H1 (cell line): ENCODE measurements around the gene ADGRA3. TPM values are rescaled to one million over a fixed set of nuclear protein-coding genes. Genes with fewer than 3 reads are reported as not detected.

ENCODE experiments used
- CEBPB ChIP-seq: IDR thresholded peaks from 2 replicates; pipeline ENCODE4 v1.6.1; 2012; ENCODE audit warnings: low read depth, low read length
- CHD7 ChIP-seq: fragments of 300-600 bp; sonication (generic); IDR thresholded peaks from 2 replicates; pipeline ENCODE4 v1.7.1; 2012; ENCODE audit warnings: low read length, moderate library complexity, mild to moderate bottlenecking, inconsistent platforms; ENCODE audit not compliant: insufficient replicate concordance
- EGR1 ChIP-seq: IDR thresholded peaks from 2 replicates; pipeline ENCODE4 v1.6.1; 2011; ENCODE audit warnings: low read depth, low read length, borderline replicate concordance
- EP300 ChIP-seq, 2 experiments: IDR thresholded peaks; 1 replicate in 1 of 2; 2 replicates in 1 of 2; pipeline ENCODE4 v1.6.1; 2011 to 2012; ENCODE audit warnings: low read depth in 2 of 2, low read length in 2 of 2, mild to moderate bottlenecking in 2 of 2, borderline replicate concordance in 1 of 2, inconsistent platforms in 1 of 2, moderate library complexity in 1 of 2
- FOSL1 ChIP-seq: IDR thresholded peaks from 2 replicates; pipeline ENCODE4 v1.6.1; 2011; ENCODE audit warnings: mild to moderate bottlenecking, low read depth, low read length, moderate library complexity; ENCODE audit not compliant: insufficient read depth
- HDAC2 ChIP-seq, 2 experiments: fragments of 300-600 bp in 1 of 2; sonication (generic) in 1 of 2; IDR thresholded peaks; 2 replicates each; pipeline ENCODE4 v1.6.1; 2011 to 2012; ENCODE audit warnings: low read depth in 2 of 2, low read length in 2 of 2, mild to moderate bottlenecking in 2 of 2, moderate library complexity in 2 of 2, borderline replicate concordance in 1 of 2, inconsistent platforms in 1 of 2
- NRF1 ChIP-seq: IDR thresholded peaks from 2 replicates; pipeline ENCODE4 v1.6.1; 2011; ENCODE audit warnings: mild to moderate bottlenecking, low read depth, low read length, improper control_type of control experiment
- SP2 ChIP-seq: IDR thresholded peaks from 2 replicates; pipeline ENCODE4 v1.6.1; 2012; ENCODE audit warnings: mild to moderate bottlenecking, low read length, inconsistent platforms
- SP4 ChIP-seq: IDR thresholded peaks from 2 replicates; pipeline ENCODE4 v1.6.1; 2012; ENCODE audit warnings: low read length, inconsistent platforms
- TCF12 ChIP-seq: IDR thresholded peaks from 2 replicates; pipeline ENCODE4 v1.6.1; 2011; ENCODE audit warnings: low read depth, mild to moderate bottlenecking, low read length
- YY1 ChIP-seq: IDR thresholded peaks from 2 replicates; pipeline ENCODE4 v1.6.1; 2011; ENCODE audit warnings: low read depth, mild to moderate bottlenecking, low read length
- polyA plus RNA-seq, 7 experiments: library from polyadenylated mRNA; depleted of rRNA in 3 of 7; stranded (reverse) in 5 of 7; unstranded in 2 of 7; fragments of >200 nt in 5 of 7; fragments of 200-250 nt in 2 of 7; gene quantifications; 1 replicate in 5 of 7; 2 replicates in 1 of 7; 4 replicates in 1 of 7; pipeline versions ENCODE4 v1.2.1 to v1.2.3, GENCODE V29; 2011 to 2013; ENCODE audit warnings: missing spikeins in 2 of 7, mixed read lengths in 2 of 7
- total RNA-seq: library from RNA; stranded (reverse); fragmentation: NEBNext Ultra II Directional; extraction: Animal tissue kit (Norgen Biotek cat#: 25700); gene quantifications from 2 replicates; pipeline ENCODE4 v1.2.1, GENCODE V29; 2021

The ADGRA3 gene
- total and polyA plus RNA-seq, 2 of the 8 experiments (the other 6 are each of a cell fraction or from before 2014, with no cell fraction given), result 31.5 to 63.0 TPM

DNA sequence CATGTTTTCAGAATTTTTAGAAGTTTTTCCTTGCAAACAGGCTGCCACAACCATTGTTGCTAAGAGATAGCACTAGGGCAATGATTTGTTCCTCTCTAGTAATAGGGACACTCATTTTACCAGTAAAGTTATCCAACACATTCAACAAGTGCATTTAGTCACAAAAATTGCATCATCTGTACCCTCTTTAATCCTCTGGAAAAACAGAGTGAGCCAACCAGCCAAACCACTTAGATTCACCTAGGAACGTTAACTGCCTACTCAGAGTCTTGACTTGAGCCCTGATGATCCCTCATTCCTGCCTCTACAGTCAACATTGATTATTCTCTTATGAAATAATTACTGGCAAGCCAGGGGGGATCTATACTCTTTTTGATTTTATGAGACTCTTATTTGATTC, 17.0 kb upstream of the ADGRA3 start (continued):
- TF ChIP-seq CHD7 (no peak), HDAC2 (IDR thresholded peaks at IDR 0.05; ENCODE audit: borderline replicate concordance in 1 of 2, low read depth in 2 of 2, low read length in 2 of 2) (no peak), EGR1 (no peak), TCF12 (no peak), CEBPB (no peak), SP2 (no peak), NRF1 (no peak), YY1 (no peak), EP300 (IDR thresholded peaks at IDR 0.05; ENCODE audit: borderline replicate concordance in 1 of 2, low read depth in 2 of 2, low read length in 2 of 2) (no peak), FOSL1 (no peak), SP4 (no peak)
